OCI-LY1 (cell line): ENCODE results near the gene GLDN.

Experiments used
- H2AFZ ChIP-seq: fragments of 200-600 bp; sonication (generic), shearing (Covaris generic); 2 replicates; pipeline ENCODE4 v1.6.0; 2014; ENCODE audit warnings: antibody characterized with exemption, mild to moderate bottlenecking, low read length
- H3F3A ChIP-seq: fragments of 200-600 bp; sonication (generic), shearing (Covaris generic); 2 replicates; pipeline ENCODE4 v1.6.0; 2014; ENCODE audit warnings: mild to moderate bottlenecking, antibody characterized with exemption, low read length, moderate library complexity; ENCODE audit not compliant: insufficient read depth
- H3K27ac ChIP-seq: fragments of 200-600 bp; sonication (generic); 2 replicates; pipeline ENCODE4 v1.5.1; 2014; ENCODE audit warnings: low read length, mixed run types, mild to moderate bottlenecking, low read depth; ENCODE audit not compliant: poor library complexity, severe bottlenecking
- H3K27me3 ChIP-seq: fragments of 200-600 bp; sonication (generic); 2 replicates; pipeline ENCODE4 v1.6.0; 2014; ENCODE audit warnings: antibody characterized with exemption, mild to moderate bottlenecking, low read length, moderate library complexity; ENCODE audit not compliant: insufficient read depth
- H3K36me3 ChIP-seq: fragments of 200-600 bp; sonication (generic); 2 replicates; pipeline ENCODE4 v1.6.1; 2014; ENCODE audit warnings: mild to moderate bottlenecking, antibody characterized with exemption, low read length, moderate library complexity, mixed read lengths; ENCODE audit not compliant: insufficient read depth
- H3K4me1 ChIP-seq: fragments of 200-600 bp; sonication (generic); 2 replicates; pipeline ENCODE4 v1.5.1; 2014; ENCODE audit warnings: mild to moderate bottlenecking, low read length, moderate library complexity; ENCODE audit not compliant: insufficient read depth, severe bottlenecking
- H3K4me2 ChIP-seq: fragments of 200-600 bp; sonication (generic), shearing (Covaris generic); 2 replicates; pipeline ENCODE4 v1.6.1; 2014; ENCODE audit warnings: low read length
- H3K4me3 ChIP-seq: fragments of 200-600 bp; sonication (generic); 2 replicates; pipeline ENCODE4 v1.5.1; 2014; ENCODE audit warnings: low read length, low read depth, mild to moderate bottlenecking, mixed read lengths; ENCODE audit not compliant: poor library complexity, severe bottlenecking
- H3K79me2 ChIP-seq: fragments of 200-600 bp; shearing (Covaris generic); 2 replicates; pipeline ENCODE4 v1.6.1; 2016; ENCODE audit warnings: mixed run types, low read length, mixed read lengths; ENCODE audit not compliant: insufficient read depth
- H3K9ac ChIP-seq: fragments of 200-600 bp; sonication (generic), shearing (Covaris generic); 2 replicates; pipeline ENCODE4 v1.6.1; 2014; ENCODE audit warnings: mild to moderate bottlenecking, low read length, mixed read lengths
- H3K9me2 ChIP-seq: fragments of 200-600 bp; sonication (generic), shearing (Covaris generic); 2 replicates; pipeline ENCODE4 v1.6.1; 2014; ENCODE audit warnings: low read depth, mild to moderate bottlenecking, low read length, mixed read lengths
- H3K9me3 ChIP-seq: fragments of 200-600 bp; shearing (Covaris generic); 2 replicates; pipeline ENCODE4 v1.6.1; 2014; ENCODE audit warnings: low read length, mixed read lengths
- H4K20me1 ChIP-seq: fragments of 200-600 bp; sonication (generic), shearing (Covaris generic); 2 replicates; pipeline ENCODE4 v1.6.0; 2016; ENCODE audit warnings: mild to moderate bottlenecking, low read length; ENCODE audit not compliant: insufficient read depth
- EZH2 ChIP-seq: fragments of 200-600 bp; sonication (generic), shearing (Covaris generic); IDR thresholded peaks from 2 replicates; pipeline ENCODE4 v1.8.0; 2017; ENCODE audit warnings: borderline replicate concordance, mixed run types, mild to moderate bottlenecking, antibody characterized with exemption, low read length, moderate library complexity, mixed read lengths
- TF ChIP-seq, protein P1 (sequence below): fragments of 200-600 bp; sonication (generic), shearing (Covaris generic); IDR thresholded peaks from 2 replicates; pipeline ENCODE4 v1.5.1; 2017; ENCODE audit warnings: mild to moderate bottlenecking, antibody characterized with exemption, low read length, moderate library complexity, mixed read lengths

The GLDN gene

DNA sequence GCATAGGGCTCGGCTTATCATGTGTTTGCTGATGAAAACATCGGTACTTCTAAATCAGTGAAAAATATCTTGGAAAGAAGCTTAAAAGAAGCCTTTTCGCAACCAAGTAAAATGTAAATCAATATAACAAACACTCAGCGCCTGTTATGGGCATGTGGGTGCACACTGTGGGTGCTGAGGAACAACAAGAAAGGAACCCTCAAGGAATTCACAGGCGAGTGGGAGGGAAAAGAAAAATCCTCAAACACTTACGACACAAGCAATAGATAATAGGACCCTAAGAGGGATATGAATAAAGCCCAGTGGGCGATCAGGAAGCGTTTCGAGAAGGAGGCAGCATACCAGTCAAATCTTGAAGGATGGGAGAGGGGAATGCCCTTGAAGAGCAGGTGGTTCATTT lies 21.9 kb downstream of the GLDN start:
- H3K9me2 ChIP-seq, result no peaks in the 10 kb centered on the region
- no peak for TF ChIP-seq EZH2
- TF ChIP-seq, protein P1, sequence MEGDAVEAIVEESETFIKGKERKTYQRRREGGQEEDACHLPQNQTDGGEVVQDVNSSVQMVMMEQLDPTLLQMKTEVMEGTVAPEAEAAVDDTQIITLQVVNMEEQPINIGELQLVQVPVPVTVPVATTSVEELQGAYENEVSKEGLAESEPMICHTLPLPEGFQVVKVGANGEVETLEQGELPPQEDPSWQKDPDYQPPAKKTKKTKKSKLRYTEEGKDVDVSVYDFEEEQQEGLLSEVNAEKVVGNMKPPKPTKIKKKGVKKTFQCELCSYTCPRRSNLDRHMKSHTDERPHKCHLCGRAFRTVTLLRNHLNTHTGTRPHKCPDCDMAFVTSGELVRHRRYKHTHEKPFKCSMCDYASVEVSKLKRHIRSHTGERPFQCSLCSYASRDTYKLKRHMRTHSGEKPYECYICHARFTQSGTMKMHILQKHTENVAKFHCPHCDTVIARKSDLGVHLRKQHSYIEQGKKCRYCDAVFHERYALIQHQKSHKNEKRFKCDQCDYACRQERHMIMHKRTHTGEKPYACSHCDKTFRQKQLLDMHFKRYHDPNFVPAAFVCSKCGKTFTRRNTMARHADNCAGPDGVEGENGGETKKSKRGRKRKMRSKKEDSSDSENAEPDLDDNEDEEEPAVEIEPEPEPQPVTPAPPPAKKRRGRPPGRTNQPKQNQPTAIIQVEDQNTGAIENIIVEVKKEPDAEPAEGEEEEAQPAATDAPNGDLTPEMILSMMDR, result no peak
- no peaks in the 10 kb centered on the region for H3F3A ChIP-seq
- H3K4me3 ChIP-seq, result no peak overlapping the region
- no peak overlapping the region for H3K4me2 ChIP-seq
- H4K20me1 ChIP-seq, result no peaks in the 10 kb centered on the region
- H3K36me3 ChIP-seq, result no peaks in the 10 kb centered on the region
- no peaks in the 10 kb centered on the region for H3K79me2 ChIP-seq
- H3K9ac ChIP-seq, result no peak overlapping the region
- no peaks in the 10 kb centered on the region for H3K4me1 ChIP-seq
- H3K27ac ChIP-seq, result no peak overlapping the region
- H2AFZ ChIP-seq, result no peak overlapping the region
- no peaks in the 10 kb centered on the region for H3K9me3 ChIP-seq
- no peaks in the 10 kb centered on the region for H3K27me3 ChIP-seq

GRCh38 chr15:51365417-51365816 lies 24.0 kb downstream of the GLDN start:
- Histone ChIP-seq H3K9me3 (no peaks in the 10 kb centered on the region), H3K36me3 (no peaks in the 10 kb centered on the region), H3F3A (no peaks in the 10 kb centered on the region), H2AFZ (no peak overlapping the region), H3K4me1 (no peaks in the 10 kb centered on the region), H3K27me3 (no peaks in the 10 kb centered on the region), H3K9me2 (no peaks in the 10 kb centered on the region), H3K27ac (no peak overlapping the region), H3K9ac (no peak overlapping the region), H4K20me1 (no peaks in the 10 kb centered on the region), H3K79me2 (no peaks in the 10 kb centered on the region), H3K4me3 (no peak overlapping the region), H3K4me2 (no peak overlapping the region)
- no peak for TF ChIP-seq EZH2
- TF ChIP-seq, protein P1, result no peak

GRCh38 chr15:51366071-51366470 lies 24.6 kb downstream of the GLDN start:
- Histone ChIP-seq H3K27me3 (no peaks in the 10 kb centered on the region), H3K9me3 (no peaks in the 10 kb centered on the region), H3K4me1 (no peaks in the 10 kb centered on the region), H3K9me2 (no peaks in the 10 kb centered on the region), H3K9ac (no peak overlapping the region), H3F3A (no peaks in the 10 kb centered on the region), H3K27ac (no peak overlapping the region), H2AFZ (no peak overlapping the region), H3K79me2 (no peaks in the 10 kb centered on the region), H3K4me3 (no peak overlapping the region), H3K4me2 (no peak overlapping the region), H3K36me3 (no peaks in the 10 kb centered on the region), H4K20me1 (no peaks in the 10 kb centered on the region)
- no peak for TF ChIP-seq EZH2
- TF ChIP-seq, protein P1, result no peak
